GM12891 (cell line): ENCODE measurements around the gene CPEB4.

Source experiments
- POLR2A ChIP-seq: IDR thresholded peaks from 2 replicates; pipeline ENCODE4 v1.6.1; 2011; ENCODE audit warnings: low read depth, low read length, control low read depth
- POLR2AphosphoS5 ChIP-seq: IDR thresholded peaks from 2 replicates; pipeline ENCODE4 v1.6.1; 2011; ENCODE audit warnings: low read depth, low read length, control low read depth
- POU2F2 ChIP-seq: IDR thresholded peaks from 2 replicates; pipeline ENCODE4 v1.6.1; 2011; ENCODE audit warnings: low read depth, mild to moderate bottlenecking, control low read depth, low read length, moderate library complexity
- SPI1 ChIP-seq: IDR thresholded peaks from 2 replicates; pipeline ENCODE4 v1.6.1; 2011; ENCODE audit warnings: low read depth, low read length, control low read depth
- TAF1 ChIP-seq: IDR thresholded peaks from 2 replicates; pipeline ENCODE4 v1.6.1; 2011; ENCODE audit warnings: low read depth, low read length, control low read depth

GRCh38 chr5:173848986-173849596 is 39.1 kb upstream of the CPEB4 start:
- TF ChIP-seq POLR2A: no peak
- no peak for TF ChIP-seq TAF1
- no peak for TF ChIP-seq POLR2AphosphoS5
- TF ChIP-seq SPI1: no peak
- no peak for TF ChIP-seq POU2F2
